OCI-LY1 (cell line): ENCODE measurements around the gene SPON2.

Source experiments
- EZH2 ChIP-seq: fragments of 200-600 bp; sonication (generic), shearing (Covaris generic); IDR thresholded peaks from 2 replicates; pipeline ENCODE4 v1.8.0; 2017; ENCODE audit warnings: borderline replicate concordance, mixed run types, mild to moderate bottlenecking, antibody characterized with exemption, low read length, moderate library complexity, mixed read lengths
- TF ChIP-seq, protein P1 (sequence below): fragments of 200-600 bp; sonication (generic), shearing (Covaris generic); IDR thresholded peaks from 2 replicates; pipeline ENCODE4 v1.5.1; 2017; ENCODE audit warnings: mild to moderate bottlenecking, antibody characterized with exemption, low read length, moderate library complexity, mixed read lengths

DNA sequence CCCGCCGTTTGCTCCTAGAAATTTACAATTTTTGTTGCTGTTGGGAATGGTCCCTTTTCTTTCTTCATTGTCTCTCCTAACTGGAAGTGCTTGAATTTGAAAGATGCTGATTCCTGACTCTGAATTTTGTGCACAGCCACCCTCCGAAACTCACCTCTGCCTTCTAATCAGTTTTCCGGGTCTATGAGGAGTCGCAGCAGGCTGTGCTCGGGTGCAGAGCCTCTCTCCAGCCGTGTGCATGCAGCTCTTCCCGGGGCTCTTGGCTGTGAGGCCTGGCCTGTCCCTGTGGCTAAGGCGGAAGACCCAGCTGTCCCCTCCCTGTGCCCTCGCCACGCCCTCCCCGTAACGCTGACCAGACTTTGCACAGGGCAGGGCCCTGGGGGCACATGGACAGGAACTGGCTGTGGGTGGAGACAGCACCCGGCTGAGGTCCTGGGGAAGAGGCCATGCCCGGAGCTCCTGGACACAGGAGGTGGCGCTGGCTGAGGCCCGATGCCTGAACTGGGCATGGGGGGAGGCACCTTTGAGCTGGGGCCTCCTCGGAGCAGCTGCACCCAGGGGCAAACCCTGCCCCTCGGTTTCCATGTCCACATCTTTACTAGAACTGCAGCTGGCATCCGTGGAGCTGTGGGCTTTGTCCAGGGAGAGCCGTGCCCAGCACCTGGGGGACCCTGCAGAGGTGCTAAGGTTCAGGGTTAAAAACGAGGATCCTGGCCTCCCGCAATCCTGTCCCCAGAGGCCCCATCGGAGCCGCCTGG lies 32.6 kb upstream of the SPON2 start:
- TF ChIP-seq EZH2 = no peak
- TF ChIP-seq, protein P1, sequence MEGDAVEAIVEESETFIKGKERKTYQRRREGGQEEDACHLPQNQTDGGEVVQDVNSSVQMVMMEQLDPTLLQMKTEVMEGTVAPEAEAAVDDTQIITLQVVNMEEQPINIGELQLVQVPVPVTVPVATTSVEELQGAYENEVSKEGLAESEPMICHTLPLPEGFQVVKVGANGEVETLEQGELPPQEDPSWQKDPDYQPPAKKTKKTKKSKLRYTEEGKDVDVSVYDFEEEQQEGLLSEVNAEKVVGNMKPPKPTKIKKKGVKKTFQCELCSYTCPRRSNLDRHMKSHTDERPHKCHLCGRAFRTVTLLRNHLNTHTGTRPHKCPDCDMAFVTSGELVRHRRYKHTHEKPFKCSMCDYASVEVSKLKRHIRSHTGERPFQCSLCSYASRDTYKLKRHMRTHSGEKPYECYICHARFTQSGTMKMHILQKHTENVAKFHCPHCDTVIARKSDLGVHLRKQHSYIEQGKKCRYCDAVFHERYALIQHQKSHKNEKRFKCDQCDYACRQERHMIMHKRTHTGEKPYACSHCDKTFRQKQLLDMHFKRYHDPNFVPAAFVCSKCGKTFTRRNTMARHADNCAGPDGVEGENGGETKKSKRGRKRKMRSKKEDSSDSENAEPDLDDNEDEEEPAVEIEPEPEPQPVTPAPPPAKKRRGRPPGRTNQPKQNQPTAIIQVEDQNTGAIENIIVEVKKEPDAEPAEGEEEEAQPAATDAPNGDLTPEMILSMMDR = no peak
